SK-N-SH (cell line): ENCODE results near the gene ZNF219. TPM values are rescaled to one million over a fixed set of nuclear protein-coding genes. Genes with fewer than 3 reads are reported as not detected.

Experiments used
- CTCF ChIA-PET: fragments of 300-600, 350-600 bp; formaldehyde crosslinking; extraction: SDS; loops from one replicate; lab custom pipeline; 2021; lab: Yijun Ruan, JAX
- POLR2A ChIA-PET: fragments of 350-600 bp; sonication (Branson Sonifier 250); formaldehyde crosslinking; extraction: SDS; loops from one replicate; lab custom pipeline; 2020; ENCODE audit warnings: antibody characterized with exemption, inconsistent platforms; lab: Yijun Ruan, JAX
- DNase-seq: peaks from one replicate; pipeline ENCODE4 v3.0.0; 2012
- H2AFZ ChIP-seq: fragments of 200-600 bp; sonication (generic); 2 replicates; pipeline ENCODE4 v1.8.1; 2016; ENCODE audit warnings: antibody characterized with exemption, mild to moderate bottlenecking, low read depth
- H3F3A ChIP-seq: fragments of 200-600 bp; sonication (generic); replicated peaks from 2 replicates; pipeline ENCODE3; 2016; ENCODE audit warnings: antibody characterized with exemption, mild to moderate bottlenecking; ENCODE audit not compliant: insufficient read depth
- H3K27ac ChIP-seq, 2 experiments: fragments of 200-500 bp in 1 of 2; fragments of 200-600 bp in 1 of 2; sonication (Bioruptor generic) in 1 of 2; sonication (generic), shearing (Covaris generic) in 1 of 2; 2 replicates each; pipeline versions ENCODE4 v1.5.1 to v1.6.1; 2014 to 2016; ENCODE audit warnings: low read depth in 2 of 2, inconsistent platforms in 1 of 2, low read length in 1 of 2, mild to moderate bottlenecking in 1 of 2, mixed read lengths in 1 of 2
- H3K27me3 ChIP-seq: fragments of 200-600 bp; sonication (generic), shearing (Covaris generic); 2 replicates; pipeline ENCODE4 v1.6.1; 2016; ENCODE audit warnings: mixed run types; ENCODE audit not compliant: insufficient read depth
- H3K36me3 ChIP-seq, 2 experiments: fragments of 200-500 bp in 1 of 2; fragments of 200-600 bp in 1 of 2; sonication (Bioruptor generic) in 1 of 2; sonication (generic) in 1 of 2; replicated peaks in 1 of 2; 2 replicates each; pipeline versions ENCODE3 to v1.5.1; 2014 to 2016; ENCODE audit warnings: low read length in 1 of 2, mild to moderate bottlenecking in 1 of 2; ENCODE audit not compliant: insufficient read depth in 2 of 2, control insufficient read depth in 1 of 2
- H3K4me1 ChIP-seq, 2 experiments: fragments of 200-500 bp in 1 of 2; fragments of 200-600 bp in 1 of 2; sonication (Bioruptor generic) in 1 of 2; sonication (generic), shearing (Covaris generic) in 1 of 2; 2 replicates each; pipeline versions ENCODE4 v1.5.1 to v1.6.1; 2014 to 2016; ENCODE audit warnings: low read depth in 1 of 2, low read length in 1 of 2, mixed run types in 1 of 2; ENCODE audit not compliant: insufficient read depth in 2 of 2, control insufficient read depth in 1 of 2
- H3K4me2 ChIP-seq: fragments of 200-600 bp; sonication (generic), shearing (Covaris generic); 2 replicates; pipeline ENCODE4 v1.6.1; 2017; ENCODE audit warnings: mixed run types
- H3K4me3 ChIP-seq, 2 experiments: fragments of 200-500 bp in 1 of 2; fragments of 200-600 bp in 1 of 2; sonication (Bioruptor generic) in 1 of 2; sonication (generic), shearing (Covaris generic) in 1 of 2; 2 replicates each; pipeline versions ENCODE4 v1.5.1 to v1.8.1; 2014 to 2016; ENCODE audit warnings: low read depth in 2 of 2, inconsistent platforms in 1 of 2, low read length in 1 of 2, mild to moderate bottlenecking in 1 of 2, mixed read lengths in 1 of 2, moderate library complexity in 1 of 2
- H3K79me2 ChIP-seq: fragments of 200-600 bp; sonication (generic); 2 replicates; pipeline ENCODE4 v1.8.1; 2017; ENCODE audit warnings: mild to moderate bottlenecking; ENCODE audit not compliant: insufficient read depth
- H3K9ac ChIP-seq: fragments of 200-600 bp; sonication (generic); 2 replicates; pipeline ENCODE4 v1.6.1; 2017; ENCODE audit warnings: mixed run types
- H3K9me2 ChIP-seq: fragments of 200-600 bp; sonication (generic); 2 replicates; pipeline ENCODE4 v1.6.1; 2017; ENCODE audit warnings: mixed run types
- H3K9me3 ChIP-seq: fragments of 200-600 bp; sonication (generic); 2 replicates; pipeline ENCODE4 v1.6.1; 2017; ENCODE audit warnings: mixed run types, mild to moderate bottlenecking, moderate library complexity
- H4K20me1 ChIP-seq: fragments of 200-600 bp; sonication (generic); 2 replicates; pipeline ENCODE4 v1.6.1; 2017; ENCODE audit warnings: mild to moderate bottlenecking, mixed run types; ENCODE audit not compliant: insufficient read depth
- CTCF ChIP-seq: fragments of 200-600 bp; sonication (generic); IDR thresholded peaks from 2 replicates; pipeline ENCODE4 v1.6.1; 2017; ENCODE audit warnings: antibody characterized with exemption, mild to moderate bottlenecking, moderate library complexity
- ELF1 ChIP-seq: IDR thresholded peaks from 2 replicates; pipeline ENCODE4 v1.4.0; 2012
- EP300 ChIP-seq, 2 experiments: IDR thresholded peaks; 2 replicates each; pipeline versions ENCODE4 v1.4.0 to v1.6.1; 2012; ENCODE audit warnings: borderline replicate concordance in 1 of 2, low read depth in 1 of 2, low read length in 1 of 2
- EZH2phosphoT487 ChIP-seq: fragments of 200-600 bp; sonication (generic); IDR thresholded peaks from 2 replicates; pipeline ENCODE4 v1.6.1; 2017; ENCODE audit warnings: low read depth, mixed run types, mild to moderate bottlenecking, antibody characterized with exemption, moderate library complexity, borderline replicate concordance
- FOXM1 ChIP-seq: IDR thresholded peaks from 2 replicates; pipeline ENCODE4 v1.4.0; 2012; ENCODE audit warnings: low read depth, mild to moderate bottlenecking
- JUND ChIP-seq: IDR thresholded peaks from 2 replicates; pipeline ENCODE4 v1.4.0; 2012
- MXI1 ChIP-seq: IDR thresholded peaks from 2 replicates; pipeline ENCODE4 v1.6.1; 2012; ENCODE audit warnings: mild to moderate bottlenecking, low read depth, low read length, improper control_type of control experiment
- NFIC ChIP-seq: IDR thresholded peaks from 2 replicates; pipeline ENCODE4 v1.4.0; 2012; ENCODE audit warnings: borderline replicate concordance
- RAD21 ChIP-seq: IDR thresholded peaks from 2 replicates; pipeline ENCODE4 v1.6.1; 2012; ENCODE audit warnings: mild to moderate bottlenecking, low read length
- RCOR1 ChIP-seq: fragments of 150-350 bp; IDR thresholded peaks from 2 replicates; pipeline ENCODE4 v1.6.1; 2017; ENCODE audit warnings: antibody characterized with exemption, low read length
- TEAD4 ChIP-seq: IDR thresholded peaks from 2 replicates; pipeline ENCODE4 v1.4.0; 2012; ENCODE audit warnings: mild to moderate bottlenecking, borderline replicate concordance; ENCODE audit not compliant: insufficient read depth
- YY1 ChIP-seq: IDR thresholded peaks from 2 replicates; pipeline ENCODE4 v1.4.0; 2012; ENCODE audit warnings: low read depth, mild to moderate bottlenecking
- WGBS: methylation state at CpG from one replicate; pipeline ENCODE4 v1.1.6; 2017; ENCODE audit warnings: low lambda C conversion rate; 5-methylcytosine and 5-hydroxymethylcytosine counted together
- polyA plus RNA-seq, 3 experiments: library from polyadenylated mRNA; depleted of rRNA; stranded (reverse); fragments of >200 nt; gene quantifications; 2 replicates each; pipeline ENCODE4 v1.2.3, GENCODE V29; 2012
- TF ChIP-seq, protein P1 (sequence below): IDR thresholded peaks from 2 replicates; pipeline ENCODE4 v1.4.0; 2012; ENCODE audit warnings: low read depth, borderline replicate concordance

ZNF219 gene
- polyA plus RNA-seq, 1 of the 3 experiments (the other 2 are of a cell fraction): 24.1 TPM

DNA sequence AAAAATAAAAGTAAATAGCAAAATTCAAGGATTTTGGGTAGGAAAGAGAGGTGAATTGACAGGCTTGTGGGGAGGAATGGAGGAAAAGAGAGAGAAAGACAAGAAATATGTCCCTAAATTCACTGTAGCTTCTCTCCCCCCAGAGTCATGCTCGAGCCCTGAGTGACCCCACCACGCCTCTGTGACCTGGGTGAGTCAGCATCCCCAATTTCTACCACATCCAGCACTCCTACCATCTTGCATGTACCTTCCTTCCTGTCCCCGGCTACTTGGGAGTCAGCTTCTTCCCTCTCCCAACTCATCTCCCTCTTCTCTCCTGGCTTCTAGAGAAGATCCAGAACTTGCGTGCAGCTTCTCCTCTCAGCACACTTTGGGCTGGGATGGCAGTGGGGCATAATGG lies 9.8 kb downstream of the ZNF219 start:
- DNase-seq: peak; percentile 14
- Histone ChIP-seq H2AFZ (no peak overlapping the region), H3K9ac (no peak overlapping the region), H3K9me2 (no peaks in the 10 kb centered on the region), H3K36me3 (peaks cover 50 to 83% of the 10 kb centered on the region in 2 experiments), H3K27ac (peak overlapping the region in 1 of 2 experiments; percentile 89; a peak in 2 of 4 replicates), H4K20me1 (peaks cover 6% of the 10 kb centered on the region; the same call in 1 of the 2 replicates), H3K79me2 (peaks cover 5% of the 10 kb centered on the region; the same call in 1 of the 2 replicates), H3K4me2 (no peak overlapping the region), H3K4me1 (peaks cover 9 to 26% of the 10 kb centered on the region in 2 experiments; a peak in 3 of 4 replicates), H3F3A (peaks cover 54% of the 10 kb centered on the region), H3K27me3 (no peaks in the 10 kb centered on the region), H3K4me3 (no peak overlapping the region), H3K9me3 (no peaks in the 10 kb centered on the region)
- ChIA-PET POLR2A (interaction anchor here (1.1 to 1.8 kb wide), 4 partner anchors 7 to 18 kb away, joined by 3 to 11 read pairs (median 5); partner anchors contain the start of genes ARHGEF40 and ZNF219), CTCF (interaction anchor here (0.6 to 8.6 kb wide), 7 partner anchors 6 to 282 kb away, joined by 3 to 79 read pairs (median 68); partner anchors contain the start of genes ARHGEF40 and ZNF219)
- TF ChIP-seq CTCF (no peak), EP300 (IDR thresholded peaks at IDR 0.05; ENCODE audit: borderline replicate concordance in 1 of 2, low read depth in 1 of 2, low read length in 1 of 2) (no peak), FOXM1 (no peak), JUND (no peak), YY1 (no peak), RCOR1 (no peak), TEAD4 (no peak), NFIC (no peak), RAD21 (no peak), MXI1 (no peak), EZH2phosphoT487 (no peak), ELF1 (no peak)
- TF ChIP-seq, protein P1, sequence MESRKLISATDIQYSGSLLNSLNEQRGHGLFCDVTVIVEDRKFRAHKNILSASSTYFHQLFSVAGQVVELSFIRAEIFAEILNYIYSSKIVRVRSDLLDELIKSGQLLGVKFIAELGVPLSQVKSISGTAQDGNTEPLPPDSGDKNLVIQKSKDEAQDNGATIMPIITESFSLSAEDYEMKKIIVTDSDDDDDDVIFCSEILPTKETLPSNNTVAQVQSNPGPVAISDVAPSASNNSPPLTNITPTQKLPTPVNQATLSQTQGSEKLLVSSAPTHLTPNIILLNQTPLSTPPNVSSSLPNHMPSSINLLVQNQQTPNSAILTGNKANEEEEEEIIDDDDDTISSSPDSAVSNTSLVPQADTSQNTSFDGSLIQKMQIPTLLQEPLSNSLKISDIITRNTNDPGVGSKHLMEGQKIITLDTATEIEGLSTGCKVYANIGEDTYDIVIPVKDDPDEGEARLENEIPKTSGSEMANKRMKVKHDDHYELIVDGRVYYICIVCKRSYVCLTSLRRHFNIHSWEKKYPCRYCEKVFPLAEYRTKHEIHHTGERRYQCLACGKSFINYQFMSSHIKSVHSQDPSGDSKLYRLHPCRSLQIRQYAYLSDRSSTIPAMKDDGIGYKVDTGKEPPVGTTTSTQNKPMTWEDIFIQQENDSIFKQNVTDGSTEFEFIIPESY: no peak
- WGBS: 83% methylated on average over 3 of the region's 4 CpGs
